NCI-H1092 (cell line): Measurements from ENCODE around the gene ARMS2.

Source experiments
- DNase-seq: peaks from one replicate; lab custom pipeline; 2025; lab: John Stamatoyannopoulos, UW

Gene ARMS2

GRCh38 chr10:122471531-122472177 lies 17.2 kb downstream of the ARMS2 start:
- DNase-seq, result no peak

DNA sequence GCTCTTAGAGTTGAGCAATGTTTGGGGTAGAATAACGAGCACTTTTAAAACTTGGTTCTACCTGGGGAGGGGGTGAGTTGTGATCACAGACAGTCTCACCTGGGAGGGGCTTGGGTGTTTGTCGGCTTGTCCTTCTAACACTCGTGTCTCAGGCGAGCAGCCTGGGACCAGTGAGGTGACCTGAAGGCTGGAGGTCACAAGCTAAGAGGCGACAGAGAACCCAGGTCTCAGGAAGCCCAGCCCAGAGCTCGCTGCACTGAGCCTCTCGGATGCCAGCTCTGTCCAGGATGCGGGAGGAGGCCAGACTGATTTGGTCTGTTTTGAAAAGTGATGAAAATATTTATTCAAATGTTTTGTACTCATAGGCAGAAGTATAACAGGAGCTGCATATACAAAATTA lies 18.7 kb downstream of the ARMS2 start:
- DNase-seq, result no peak

DNA sequence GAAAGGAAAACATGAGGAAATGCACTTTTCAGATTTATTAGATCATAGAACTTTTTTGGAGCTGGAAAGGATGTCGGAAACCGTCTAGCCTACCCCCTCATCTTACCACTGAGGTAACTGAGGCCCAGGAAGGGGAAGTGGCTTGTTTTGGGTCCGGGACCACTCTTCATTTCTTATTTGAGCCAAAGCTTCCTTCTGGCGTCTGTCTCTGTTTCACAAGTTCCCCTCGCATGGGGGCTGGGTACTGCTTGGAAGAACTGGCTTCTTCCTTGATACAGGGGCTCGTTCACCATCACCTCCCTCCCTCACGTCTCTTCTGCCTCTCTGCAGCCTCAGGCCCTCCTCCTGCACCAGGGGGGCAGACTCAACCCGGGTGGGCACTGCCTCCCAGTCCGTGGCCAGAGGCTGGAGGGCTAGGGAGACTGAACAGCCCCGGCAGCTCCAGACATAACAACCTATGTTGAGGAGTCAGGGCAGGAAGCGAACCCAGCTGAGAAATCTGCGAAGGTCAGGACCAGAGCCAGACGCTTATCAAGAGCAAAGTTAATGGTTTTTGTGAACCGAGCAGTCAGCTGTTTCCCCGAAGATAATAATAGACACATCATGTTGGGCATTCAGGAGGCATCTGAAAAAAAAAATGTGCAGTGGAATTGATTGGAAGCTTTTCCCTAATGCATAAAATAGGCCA lies 19.8 kb downstream of the ARMS2 start:
- no peak for DNase-seq

DNA sequence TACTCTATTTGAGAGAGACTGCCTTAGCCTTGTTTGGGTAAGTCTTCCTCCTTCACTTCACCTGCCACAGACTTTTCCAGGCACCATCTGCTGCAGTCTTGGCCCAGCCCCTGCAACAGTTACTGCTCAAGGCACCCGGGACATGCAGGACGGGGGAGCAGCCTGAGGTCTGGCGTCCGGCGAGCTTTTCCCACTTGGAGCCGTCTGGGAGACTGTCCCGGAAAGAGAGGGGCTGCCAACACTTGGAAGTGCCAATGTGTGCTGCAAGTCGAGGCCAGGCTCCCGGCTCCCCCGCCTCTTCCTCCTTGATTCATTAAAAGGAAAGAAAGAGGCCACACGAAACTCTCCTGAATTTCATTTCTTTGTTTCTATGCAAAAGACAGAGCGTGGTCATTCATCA lies 20.6 kb downstream of the ARMS2 start:
- no peak for DNase-seq

- DNase-seq, result no peak
Observed at GRCh38 chr10:122475591-122476332, 21.3 kb downstream of the ARMS2 start.

DNA sequence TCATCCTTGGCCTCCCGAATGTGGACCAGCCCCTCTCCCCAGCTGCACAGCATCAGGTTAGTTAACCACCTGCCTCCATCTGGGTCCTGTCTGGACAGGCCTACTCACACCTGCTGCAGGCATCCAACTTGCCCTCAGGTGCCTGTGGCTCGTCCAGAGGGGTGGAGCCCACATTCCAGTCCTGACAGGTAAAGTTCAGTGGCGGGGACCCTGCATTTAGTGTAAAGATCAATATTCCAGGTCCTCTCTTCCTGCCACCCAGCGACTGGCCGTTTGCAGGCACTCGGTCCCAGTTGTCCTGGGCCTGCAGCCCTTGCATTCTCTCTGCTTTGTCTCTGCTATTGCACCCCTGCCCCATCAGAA lies 21.9 kb downstream of the ARMS2 start:
- DNase-seq, result no peak

DNA sequence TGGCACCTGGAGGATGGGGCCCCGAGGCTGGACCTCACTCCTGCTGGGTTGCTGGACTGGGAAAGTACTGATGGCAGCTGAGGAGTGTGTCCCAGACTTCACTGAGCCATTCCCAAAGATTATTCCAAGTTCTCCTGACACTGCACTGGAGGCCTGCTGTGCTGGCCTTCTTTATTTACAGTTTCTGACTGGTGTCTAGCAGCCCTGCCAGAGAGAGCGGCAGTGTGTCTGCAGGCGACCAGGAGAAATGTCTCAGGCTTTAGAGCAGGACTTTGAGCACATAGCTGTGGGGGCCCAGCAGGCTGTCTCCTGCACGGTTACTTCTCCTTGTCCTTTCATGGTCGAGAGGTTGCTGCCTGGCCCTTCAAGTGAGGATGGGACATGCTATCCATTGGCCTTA lies 23.0 kb downstream of the ARMS2 start:
- no peak for DNase-seq

- DNase-seq, result no peak
Observed at GRCh38 chr10:122478971-122479370, 24.5 kb downstream of the ARMS2 start.

GRCh38 chr10:122480146-122480833 lies 25.8 kb downstream of the ARMS2 start:
- DNase-seq, result no peak

- DNase-seq, result no peak
Observed at GRCh38 chr10:122481296-122482056, 27.0 kb downstream of the ARMS2 start.

GRCh38 chr10:122484276-122485060 lies 30.0 kb downstream of the ARMS2 start:
- DNase-seq, result no peak

GRCh38 chr10:122485670-122486069 lies 31.2 kb downstream of the ARMS2 start:
- no peak for DNase-seq

DNA sequence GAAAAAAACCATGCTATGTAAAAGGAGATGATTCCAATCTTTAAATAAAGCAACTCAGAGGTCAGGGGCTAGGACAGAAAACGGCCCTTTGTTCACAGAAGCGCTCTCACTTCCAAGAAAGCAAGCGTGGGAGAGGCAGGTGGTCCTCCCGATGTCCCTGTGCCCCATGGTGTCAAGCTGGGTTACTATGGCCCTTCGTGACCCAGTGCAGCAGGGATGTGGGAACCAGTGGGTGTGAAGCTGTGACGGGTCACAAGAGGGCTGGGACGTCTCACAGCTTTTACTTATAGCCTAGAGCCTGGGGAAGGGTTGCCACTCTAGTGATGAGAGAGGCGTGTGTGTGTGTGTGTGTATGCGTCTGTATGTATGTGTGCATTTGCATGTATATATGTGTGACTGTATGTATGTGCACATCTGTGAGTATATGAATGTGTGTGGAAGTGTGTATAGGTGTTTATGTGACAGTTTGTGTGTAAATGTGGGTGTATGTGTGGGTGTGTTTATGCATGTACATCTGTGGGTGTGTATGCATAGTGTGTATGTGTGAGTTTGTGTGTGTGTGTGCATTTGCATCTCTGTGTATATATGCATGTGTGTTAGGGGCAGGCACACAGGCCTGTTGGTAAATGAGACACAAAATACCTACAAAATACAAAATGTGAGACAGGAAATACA lies 32.1 kb downstream of the ARMS2 start:
- DNase-seq, result no peak

GRCh38 chr10:122487174-122487765 lies 32.8 kb downstream of the ARMS2 start:
- DNase-seq, result peak; percentile 8

- DNase-seq, result no peak
Observed at GRCh38 chr10:122490268-122490667, 35.8 kb downstream of the ARMS2 start.

DNA sequence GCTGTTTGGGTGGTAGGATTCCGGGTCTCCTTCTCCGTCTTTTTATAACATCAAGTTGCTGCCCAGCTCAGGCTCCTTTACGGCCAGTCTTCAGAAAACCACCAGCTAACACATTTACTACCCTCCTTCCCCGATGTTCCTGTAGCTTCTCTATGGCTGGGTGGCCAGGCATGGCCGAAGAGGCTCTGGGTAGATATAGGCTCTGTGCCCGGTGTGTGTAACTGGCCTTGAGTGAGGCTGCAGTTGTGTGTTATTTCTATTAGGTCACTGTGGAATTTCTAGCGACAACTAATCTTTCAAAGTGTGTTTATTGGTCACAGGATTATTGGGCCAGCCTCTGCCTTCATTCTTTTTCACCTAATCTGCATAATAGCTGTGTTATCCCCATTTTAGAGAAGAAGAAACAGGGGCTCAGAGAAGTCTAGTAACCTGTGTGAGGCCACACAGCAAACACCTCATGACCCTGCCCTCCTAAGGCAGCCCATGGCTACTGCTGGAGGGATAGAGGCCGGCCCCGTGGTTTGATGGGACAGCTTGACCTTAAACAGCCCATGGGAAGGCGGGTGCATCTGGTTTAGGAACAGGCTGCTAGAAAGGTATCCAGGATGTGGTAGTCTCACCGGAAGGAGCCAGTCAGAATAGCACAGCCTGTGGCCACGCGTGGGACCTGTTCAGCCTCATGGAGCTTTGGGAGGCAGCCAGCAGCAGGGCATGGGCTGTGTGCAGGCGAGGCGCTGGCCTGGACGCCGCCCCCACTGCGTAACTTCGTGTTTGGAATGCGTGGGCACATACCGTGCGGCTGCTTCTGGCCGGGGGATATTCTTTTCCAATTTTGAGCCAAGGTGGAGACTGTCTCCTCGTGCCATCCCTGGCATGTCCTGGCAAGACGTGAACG lies 36.6 kb downstream of the ARMS2 start:
- DNase-seq, result no peak

DNA sequence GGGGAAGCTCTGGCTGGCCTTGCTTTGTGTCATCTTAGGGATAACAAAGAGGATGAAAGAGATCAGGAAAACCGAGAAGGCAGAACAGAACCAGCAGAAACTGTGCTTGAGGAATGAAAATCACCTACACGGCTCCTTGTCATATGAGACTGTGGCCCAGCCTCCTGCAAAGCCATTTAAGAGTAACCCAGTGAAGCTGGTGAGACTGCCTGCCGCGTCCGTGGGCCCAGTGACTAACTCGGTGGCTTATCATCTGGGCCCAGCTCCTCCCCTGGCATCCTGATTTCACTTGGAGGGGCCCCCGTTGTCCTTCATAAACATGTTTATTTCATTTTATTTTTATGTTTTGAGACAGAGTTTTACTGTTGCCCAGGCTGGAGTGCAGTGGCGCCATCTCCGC lies 37.6 kb downstream of the ARMS2 start:
- no peak for DNase-seq

DNA sequence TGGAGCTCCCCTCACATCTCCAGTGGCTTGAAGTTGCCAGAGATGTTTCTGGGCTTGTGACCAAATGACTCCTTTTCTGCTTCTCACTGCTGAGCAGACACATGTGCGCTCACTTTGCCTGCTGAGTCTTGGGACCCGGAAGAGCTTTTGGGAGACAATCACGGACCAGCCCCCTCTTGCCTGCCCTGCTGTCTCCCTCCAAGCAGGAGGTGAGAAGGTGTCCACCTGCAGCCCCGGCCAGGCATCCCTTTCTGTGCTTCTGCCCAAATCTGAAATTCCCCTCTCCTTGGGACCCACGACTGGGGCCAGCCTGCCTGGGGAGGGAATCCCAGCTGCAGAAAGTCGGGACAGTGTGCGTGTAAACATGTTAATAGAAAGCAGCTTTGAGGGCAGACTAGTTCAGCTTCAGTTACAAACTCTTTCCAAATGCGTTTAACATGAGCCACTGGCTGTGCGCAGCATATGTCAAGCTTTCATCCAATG lies 38.6 kb downstream of the ARMS2 start:
- DNase-seq, result no peak

DNA sequence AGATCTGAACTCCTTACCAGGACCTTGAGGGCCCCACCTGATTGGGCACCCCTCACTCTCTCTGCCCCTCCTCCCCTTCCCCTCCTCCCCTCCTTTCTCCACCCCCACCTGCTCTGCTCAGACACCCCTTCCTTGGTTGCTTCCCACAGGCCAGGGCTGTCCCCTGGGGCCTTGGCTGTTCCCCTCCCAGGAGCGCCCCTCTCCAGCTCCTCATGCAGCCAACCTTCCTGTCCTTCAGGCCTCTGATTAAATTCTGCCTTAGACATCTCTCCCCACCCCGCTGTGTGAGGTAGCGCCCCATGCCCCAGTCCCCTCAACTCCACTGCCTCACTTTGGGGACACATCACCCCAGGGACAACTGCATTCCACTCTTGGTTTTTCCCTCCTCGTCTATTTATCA lies 39.3 kb downstream of the ARMS2 start:
- no peak for DNase-seq
